ENCODE results near the gene APH1B.

Gene APH1B

DNA sequence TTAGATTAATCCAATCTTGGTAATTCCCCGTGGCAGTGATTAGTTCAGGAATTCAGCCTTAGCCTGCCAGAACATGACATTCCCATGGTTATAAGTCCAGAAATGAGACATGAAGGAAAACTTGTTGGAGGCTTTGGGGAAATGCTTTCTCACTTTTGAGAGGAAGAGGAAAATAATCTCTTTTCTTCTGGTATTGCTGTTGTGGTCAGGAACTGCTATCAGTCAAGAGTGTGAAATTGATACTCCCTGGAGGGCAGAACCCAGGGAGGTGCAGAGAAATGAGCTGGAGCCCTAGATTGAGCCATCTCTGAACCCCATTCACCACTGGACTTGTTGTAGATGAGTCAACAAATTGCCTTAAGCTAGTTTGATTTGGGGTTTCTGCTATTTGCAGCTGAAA lies 38.6 kb upstream of the APH1B start:
- H3K4me3 ChIP-seq (replicated peaks; ENCODE audit: low read depth, low read length), result no peak overlapping the region
- peak; percentile 48 for DNase-seq (ENCODE audit: extremely low read depth, insufficient read length)
- H3K36me3 ChIP-seq (ENCODE audit: control insufficient read depth, insufficient read depth, low read length), result peaks cover 2% of the 10 kb centered on the region
- no peaks in the 10 kb centered on the region for H3K27me3 ChIP-seq (replicated peaks; ENCODE audit: control insufficient read depth, insufficient read depth, low read length)
- TF ChIP-seq, protein P1, sequence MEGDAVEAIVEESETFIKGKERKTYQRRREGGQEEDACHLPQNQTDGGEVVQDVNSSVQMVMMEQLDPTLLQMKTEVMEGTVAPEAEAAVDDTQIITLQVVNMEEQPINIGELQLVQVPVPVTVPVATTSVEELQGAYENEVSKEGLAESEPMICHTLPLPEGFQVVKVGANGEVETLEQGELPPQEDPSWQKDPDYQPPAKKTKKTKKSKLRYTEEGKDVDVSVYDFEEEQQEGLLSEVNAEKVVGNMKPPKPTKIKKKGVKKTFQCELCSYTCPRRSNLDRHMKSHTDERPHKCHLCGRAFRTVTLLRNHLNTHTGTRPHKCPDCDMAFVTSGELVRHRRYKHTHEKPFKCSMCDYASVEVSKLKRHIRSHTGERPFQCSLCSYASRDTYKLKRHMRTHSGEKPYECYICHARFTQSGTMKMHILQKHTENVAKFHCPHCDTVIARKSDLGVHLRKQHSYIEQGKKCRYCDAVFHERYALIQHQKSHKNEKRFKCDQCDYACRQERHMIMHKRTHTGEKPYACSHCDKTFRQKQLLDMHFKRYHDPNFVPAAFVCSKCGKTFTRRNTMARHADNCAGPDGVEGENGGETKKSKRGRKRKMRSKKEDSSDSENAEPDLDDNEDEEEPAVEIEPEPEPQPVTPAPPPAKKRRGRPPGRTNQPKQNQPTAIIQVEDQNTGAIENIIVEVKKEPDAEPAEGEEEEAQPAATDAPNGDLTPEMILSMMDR (IDR thresholded peaks at IDR 0.05; ENCODE audit: insufficient read depth, low read length, poor library complexity, severe bottlenecking), result no peak

DNA sequence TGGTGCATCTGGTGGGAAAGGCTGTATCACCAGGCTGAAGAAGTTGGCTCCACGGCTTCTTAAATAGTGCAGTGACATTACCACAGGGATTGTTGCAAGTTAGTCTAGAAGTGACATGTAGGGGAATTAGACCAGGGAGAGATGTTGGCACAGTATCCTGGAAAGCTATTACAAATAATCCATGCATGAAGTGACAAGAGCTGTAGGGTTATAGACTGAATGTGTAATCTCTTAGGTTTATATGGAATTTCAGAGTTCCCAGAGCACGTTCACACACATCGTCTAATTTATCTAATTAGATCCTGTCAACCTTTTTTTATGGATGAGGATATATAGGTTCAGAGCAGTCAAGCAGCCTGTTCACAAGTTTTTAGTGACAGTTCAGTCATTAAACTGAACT lies 37.3 kb upstream of the APH1B start:
- H3K36me3 ChIP-seq (ENCODE audit: control insufficient read depth, insufficient read depth, low read length), result no peaks in the 10 kb centered on the region; the same call in 1 of the 2 replicates
- no peaks in the 10 kb centered on the region for H3K27me3 ChIP-seq (replicated peaks; ENCODE audit: control insufficient read depth, insufficient read depth, low read length)
- TF ChIP-seq, protein P1 (IDR thresholded peaks at IDR 0.05; ENCODE audit: insufficient read depth, low read length, poor library complexity, severe bottlenecking), result no peak
- no peak for DNase-seq (ENCODE audit: extremely low read depth, insufficient read length)
- no peak overlapping the region for H3K4me3 ChIP-seq (replicated peaks; ENCODE audit: low read depth, low read length)

DNA sequence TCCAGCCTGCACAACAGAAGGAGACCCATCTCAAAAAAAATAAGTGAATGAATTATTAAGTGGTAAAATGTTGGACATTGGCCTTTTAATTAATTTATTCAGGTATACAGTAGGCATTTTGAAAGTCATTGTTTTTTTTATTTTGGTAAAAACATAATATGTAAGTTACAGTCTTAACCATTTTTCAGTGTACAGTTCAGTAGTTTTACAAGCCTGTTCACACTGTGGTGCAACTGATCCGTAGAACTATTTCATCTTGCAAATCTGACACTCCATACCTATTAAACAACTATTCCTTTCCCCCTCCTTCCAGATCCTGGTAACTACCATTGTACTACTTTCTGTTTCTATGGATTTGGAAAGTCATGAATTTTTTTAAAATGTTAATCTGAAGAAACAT lies 36.1 kb upstream of the APH1B start:
- DNase-seq (ENCODE audit: extremely low read depth, insufficient read length), result no peak
- no peak overlapping the region for H3K4me3 ChIP-seq (replicated peaks; ENCODE audit: low read depth, low read length)
- TF ChIP-seq, protein P1 (IDR thresholded peaks at IDR 0.05; ENCODE audit: insufficient read depth, low read length, poor library complexity, severe bottlenecking), result no peak
- no peaks in the 10 kb centered on the region; the same call in none of the 2 replicates for H3K36me3 ChIP-seq (ENCODE audit: control insufficient read depth, insufficient read depth, low read length)
- H3K27me3 ChIP-seq (replicated peaks; ENCODE audit: control insufficient read depth, insufficient read depth, low read length), result no peaks in the 10 kb centered on the region

DNA sequence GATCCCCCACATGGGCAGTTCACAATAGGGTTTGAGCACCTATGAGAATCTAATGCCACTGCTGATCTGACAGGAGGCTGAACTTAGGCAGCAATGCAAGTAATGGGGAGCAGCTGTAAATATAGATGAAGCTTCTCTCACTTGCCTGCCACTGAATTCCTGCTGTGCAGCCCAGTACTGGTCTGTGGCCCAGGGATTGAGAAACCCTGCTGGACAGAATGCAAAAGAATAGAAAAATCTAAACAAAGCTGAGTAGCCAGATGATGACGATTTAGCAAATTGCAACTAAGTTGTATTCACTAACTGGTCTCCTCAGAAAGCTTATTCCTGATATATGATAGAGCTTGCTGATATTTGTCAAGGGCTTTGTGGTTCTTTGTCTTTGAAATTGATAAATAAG lies 34.3 kb upstream of the APH1B start:
- no peak for DNase-seq (ENCODE audit: extremely low read depth, insufficient read length)
- TF ChIP-seq, protein P1 (IDR thresholded peaks at IDR 0.05; ENCODE audit: insufficient read depth, low read length, poor library complexity, severe bottlenecking), result no peak
- Histone ChIP-seq H3K36me3 (ENCODE audit: control insufficient read depth, insufficient read depth, low read length) (peaks cover 1% of the 10 kb centered on the region), H3K27me3 (replicated peaks; ENCODE audit: control insufficient read depth, insufficient read depth, low read length) (no peaks in the 10 kb centered on the region), H3K4me3 (replicated peaks; ENCODE audit: low read depth, low read length) (no peak overlapping the region)

DNA sequence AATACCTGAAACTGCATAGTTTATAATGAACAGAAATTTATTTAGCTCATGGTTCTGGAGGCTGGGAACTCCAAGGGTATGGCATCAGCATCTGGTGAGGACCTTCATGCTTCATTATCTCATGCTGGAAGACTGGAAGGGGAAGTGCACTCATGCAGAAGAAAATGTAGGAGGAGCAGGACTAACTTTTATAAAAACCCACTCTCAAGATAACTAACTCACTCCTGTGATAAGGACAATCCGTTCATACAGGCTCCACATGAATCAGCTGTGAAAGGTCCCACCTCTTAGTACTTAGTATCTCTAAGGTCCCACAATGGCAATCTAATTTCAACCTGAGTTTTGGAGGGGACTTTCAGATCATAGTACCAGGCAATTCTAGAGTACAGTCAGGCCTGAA lies 33.6 kb upstream of the APH1B start:
- no peaks in the 10 kb centered on the region for H3K27me3 ChIP-seq (replicated peaks; ENCODE audit: control insufficient read depth, insufficient read depth, low read length)
- no peak overlapping the region for H3K4me3 ChIP-seq (replicated peaks; ENCODE audit: low read depth, low read length)
- TF ChIP-seq, protein P1 (IDR thresholded peaks at IDR 0.05; ENCODE audit: insufficient read depth, low read length, poor library complexity, severe bottlenecking), result no peak
- peaks cover 1% of the 10 kb centered on the region for H3K36me3 ChIP-seq (ENCODE audit: control insufficient read depth, insufficient read depth, low read length)
- DNase-seq (ENCODE audit: extremely low read depth, insufficient read length), result peak; percentile 19

DNA sequence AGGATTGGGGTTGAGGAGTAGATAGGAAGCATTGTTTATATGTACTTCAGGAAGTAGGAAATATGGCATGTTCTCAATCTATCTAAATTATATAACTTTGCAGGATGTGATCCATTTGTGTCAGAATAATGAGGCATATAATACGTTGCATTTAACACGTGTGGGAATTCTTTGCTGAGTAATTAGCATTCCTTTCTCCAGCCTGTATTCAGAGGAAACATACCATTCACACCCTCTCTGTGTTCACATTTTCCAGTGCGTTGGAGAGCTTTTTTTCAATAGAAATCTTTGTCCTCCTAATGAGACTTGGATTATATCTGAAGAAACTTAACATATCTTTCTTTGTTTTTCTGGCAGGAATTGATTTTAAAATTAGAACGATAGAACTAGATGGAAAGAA lies 33.0 kb upstream of the APH1B start:
- H3K4me3 ChIP-seq (replicated peaks; ENCODE audit: low read depth, low read length), result no peak overlapping the region
- DNase-seq (ENCODE audit: extremely low read depth, insufficient read length), result no peak
- no peaks in the 10 kb centered on the region for H3K27me3 ChIP-seq (replicated peaks; ENCODE audit: control insufficient read depth, insufficient read depth, low read length)
- peaks cover 3% of the 10 kb centered on the region for H3K36me3 ChIP-seq (ENCODE audit: control insufficient read depth, insufficient read depth, low read length)
- TF ChIP-seq, protein P1 (IDR thresholded peaks at IDR 0.05; ENCODE audit: insufficient read depth, low read length, poor library complexity, severe bottlenecking), result no peak

Data from GM06990 (cell line).